OCI-LY3 (cell line): ENCODE data around the gene PXDN.

Source experiments
- H2AFZ ChIP-seq: fragments of 200-600, 300-600 bp; shearing (Covaris generic); 2 replicates; pipeline ENCODE4 v1.6.0; 2014; ENCODE audit warnings: antibody characterized with exemption, low read depth, low read length
- H3K27ac ChIP-seq: fragments of 200-600, 300-600 bp; sonication (generic); 2 replicates; pipeline ENCODE4 v1.5.1; 2014; ENCODE audit warnings: mild to moderate bottlenecking, low read length, moderate library complexity, mixed read lengths
- H3K27me3 ChIP-seq: fragments of 200-600, 300-600 bp; sonication (generic); 2 replicates; pipeline ENCODE4 v1.6.1; 2014; ENCODE audit warnings: low read depth, low read length, mixed read lengths
- H3K36me3 ChIP-seq: fragments of 200-600, 300-600 bp; sonication (generic); replicated peaks from 2 replicates; pipeline ENCODE3; 2014; ENCODE audit warnings: low read depth, low read length, mixed read lengths
- H3K4me1 ChIP-seq: fragments of 300-600, 200-600 bp; sonication (generic); 2 replicates; pipeline ENCODE4 v1.6.1; 2014; ENCODE audit warnings: low read length, mixed read lengths
- H3K4me2 ChIP-seq: fragments of 200-600, 300-600 bp; sonication (generic); 2 replicates; pipeline ENCODE4 v1.6.1; 2014; ENCODE audit warnings: low read length, mixed read lengths
- H3K4me3 ChIP-seq: fragments of 300-600, 200-600 bp; sonication (generic); 2 replicates; pipeline ENCODE4 v1.5.1; 2014; ENCODE audit warnings: antibody characterized with exemption, mild to moderate bottlenecking, low read length, moderate library complexity
- H3K79me2 ChIP-seq: fragments of 300-600, 200-600 bp; shearing (Covaris generic); 2 replicates; pipeline ENCODE4 v1.6.1; 2014; ENCODE audit warnings: mild to moderate bottlenecking, low read length, mixed read lengths
- H3K9ac ChIP-seq: fragments of 300-600, 200-600 bp; shearing (Covaris generic); 2 replicates; pipeline ENCODE4 v1.6.0; 2014; ENCODE audit warnings: mild to moderate bottlenecking, low read length, moderate library complexity
- H3K9me3 ChIP-seq: fragments of 200-600, 300-600 bp; shearing (Covaris generic); 2 replicates; pipeline ENCODE4 v1.6.1; 2014; ENCODE audit warnings: low read length, mixed read lengths; ENCODE audit not compliant: insufficient read depth
- H4K20me1 ChIP-seq: fragments of 200-600, 300-600 bp; sonication (generic); 2 replicates; pipeline ENCODE4 v1.6.1; 2016; ENCODE audit warnings: low read length, mixed read lengths; ENCODE audit not compliant: insufficient read depth
- EZH2phosphoT487 ChIP-seq: fragments of 200-600 bp; shearing (Covaris generic); IDR thresholded peaks from 2 replicates; pipeline ENCODE4 v1.6.1; 2018; ENCODE audit warnings: antibody characterized with exemption, mixed run types, low read depth
- TF ChIP-seq, protein P1 (sequence below): fragments of 200-600, 300-600 bp; sonication (generic); IDR thresholded peaks from 2 replicates; pipeline ENCODE4 v1.5.1; 2014; ENCODE audit warnings: antibody characterized with exemption, low read length, low read depth

PXDN gene

DNA sequence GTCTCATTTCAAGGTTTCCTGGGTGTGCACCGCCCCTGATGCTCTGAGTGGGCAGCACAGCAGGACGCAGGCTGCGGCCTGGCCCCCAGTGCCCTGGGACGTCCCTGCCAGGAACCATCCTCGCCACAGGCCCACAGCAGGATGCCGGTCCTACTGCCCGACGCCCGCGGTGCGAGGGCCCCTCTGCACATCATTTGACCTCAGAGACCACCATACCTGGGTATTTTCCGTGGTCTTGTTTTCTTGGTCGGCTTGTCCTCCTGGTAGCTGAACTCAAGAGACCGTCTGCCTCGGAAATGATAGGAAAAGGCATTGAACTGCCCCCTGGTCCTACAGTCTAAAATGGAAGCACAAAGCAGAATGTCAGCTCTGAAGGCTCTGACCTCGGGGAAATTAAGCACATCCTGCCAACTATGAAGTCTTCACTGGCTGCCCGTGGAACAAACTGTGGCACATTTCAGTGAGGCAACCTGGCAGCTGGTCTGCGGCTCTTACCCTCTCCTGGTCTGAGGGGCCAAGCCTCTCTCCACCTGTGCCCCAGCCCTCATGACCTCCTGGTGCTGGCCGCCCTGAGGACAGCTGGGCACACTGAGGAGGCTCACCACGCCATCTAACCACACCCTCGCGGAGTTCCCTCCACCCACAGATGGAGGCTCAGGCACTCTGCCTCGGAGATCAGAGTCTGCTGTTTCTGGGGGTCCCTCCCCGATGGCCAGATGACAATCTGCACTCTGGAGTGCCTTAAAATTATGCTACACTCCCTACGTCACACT, 105.0 kb downstream of the PXDN start:
- Histone ChIP-seq H3K4me1 (no peaks in the 10 kb centered on the region), H3K9ac (no peak overlapping the region), H3K79me2 (peaks cover 10% of the 10 kb centered on the region; the same call in 1 of the 2 replicates), H3K4me3 (no peak overlapping the region), H2AFZ (no peak overlapping the region), H3K4me2 (no peak overlapping the region), H3K27ac (no peak overlapping the region), H3K9me3 (no peaks in the 10 kb centered on the region), H3K27me3 (no peaks in the 10 kb centered on the region), H3K36me3 (peaks cover 77% of the 10 kb centered on the region), H4K20me1 (peaks cover 13% of the 10 kb centered on the region; the same call in 1 of the 2 replicates)
- TF ChIP-seq, protein P1, sequence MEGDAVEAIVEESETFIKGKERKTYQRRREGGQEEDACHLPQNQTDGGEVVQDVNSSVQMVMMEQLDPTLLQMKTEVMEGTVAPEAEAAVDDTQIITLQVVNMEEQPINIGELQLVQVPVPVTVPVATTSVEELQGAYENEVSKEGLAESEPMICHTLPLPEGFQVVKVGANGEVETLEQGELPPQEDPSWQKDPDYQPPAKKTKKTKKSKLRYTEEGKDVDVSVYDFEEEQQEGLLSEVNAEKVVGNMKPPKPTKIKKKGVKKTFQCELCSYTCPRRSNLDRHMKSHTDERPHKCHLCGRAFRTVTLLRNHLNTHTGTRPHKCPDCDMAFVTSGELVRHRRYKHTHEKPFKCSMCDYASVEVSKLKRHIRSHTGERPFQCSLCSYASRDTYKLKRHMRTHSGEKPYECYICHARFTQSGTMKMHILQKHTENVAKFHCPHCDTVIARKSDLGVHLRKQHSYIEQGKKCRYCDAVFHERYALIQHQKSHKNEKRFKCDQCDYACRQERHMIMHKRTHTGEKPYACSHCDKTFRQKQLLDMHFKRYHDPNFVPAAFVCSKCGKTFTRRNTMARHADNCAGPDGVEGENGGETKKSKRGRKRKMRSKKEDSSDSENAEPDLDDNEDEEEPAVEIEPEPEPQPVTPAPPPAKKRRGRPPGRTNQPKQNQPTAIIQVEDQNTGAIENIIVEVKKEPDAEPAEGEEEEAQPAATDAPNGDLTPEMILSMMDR = no peak
- no peak for TF ChIP-seq EZH2phosphoT487

DNA sequence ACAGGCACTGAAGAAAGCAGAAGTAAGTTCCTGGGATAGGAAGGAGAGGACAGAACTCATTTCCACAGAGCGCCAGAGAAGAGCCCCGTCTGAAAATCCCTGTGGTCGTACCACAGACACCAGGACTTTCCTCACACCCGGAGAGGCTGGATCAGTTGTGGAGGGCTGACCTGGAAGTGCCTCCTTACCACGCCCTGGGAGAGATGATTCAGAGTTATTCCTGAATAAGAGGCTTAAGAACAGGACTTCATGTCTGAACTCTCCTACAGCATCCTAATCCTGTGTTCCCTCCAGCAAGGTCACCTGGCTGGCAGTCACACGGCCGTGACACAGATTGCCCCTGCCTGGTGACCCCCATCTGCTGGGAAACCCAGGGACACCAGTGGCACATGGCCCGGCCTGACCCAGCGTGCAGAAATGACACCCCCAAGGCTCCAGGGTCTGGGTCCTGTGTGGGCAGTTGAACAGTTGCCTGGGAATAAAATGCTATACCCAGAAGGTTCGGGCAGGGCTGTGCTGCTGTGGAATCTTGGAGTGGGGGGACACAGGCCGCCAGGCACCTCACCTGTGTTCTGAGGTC, 105.9 kb downstream of the PXDN start:
- no peak overlapping the region for H3K9ac ChIP-seq
- H3K27me3 ChIP-seq = no peaks in the 10 kb centered on the region
- H3K79me2 ChIP-seq = peaks cover 10% of the 10 kb centered on the region; the same call in 1 of the 2 replicates
- H3K4me3 ChIP-seq = no peak overlapping the region
- H3K4me2 ChIP-seq = no peak overlapping the region
- H3K4me1 ChIP-seq = no peaks in the 10 kb centered on the region
- TF ChIP-seq, protein P1 = no peak
- no peak for TF ChIP-seq EZH2phosphoT487
- no peak overlapping the region for H3K27ac ChIP-seq
- H2AFZ ChIP-seq = no peak overlapping the region
- H3K36me3 ChIP-seq = peaks cover 81% of the 10 kb centered on the region
- H4K20me1 ChIP-seq = peaks cover 12% of the 10 kb centered on the region; the same call in 1 of the 2 replicates
- H3K9me3 ChIP-seq = no peaks in the 10 kb centered on the region

DNA sequence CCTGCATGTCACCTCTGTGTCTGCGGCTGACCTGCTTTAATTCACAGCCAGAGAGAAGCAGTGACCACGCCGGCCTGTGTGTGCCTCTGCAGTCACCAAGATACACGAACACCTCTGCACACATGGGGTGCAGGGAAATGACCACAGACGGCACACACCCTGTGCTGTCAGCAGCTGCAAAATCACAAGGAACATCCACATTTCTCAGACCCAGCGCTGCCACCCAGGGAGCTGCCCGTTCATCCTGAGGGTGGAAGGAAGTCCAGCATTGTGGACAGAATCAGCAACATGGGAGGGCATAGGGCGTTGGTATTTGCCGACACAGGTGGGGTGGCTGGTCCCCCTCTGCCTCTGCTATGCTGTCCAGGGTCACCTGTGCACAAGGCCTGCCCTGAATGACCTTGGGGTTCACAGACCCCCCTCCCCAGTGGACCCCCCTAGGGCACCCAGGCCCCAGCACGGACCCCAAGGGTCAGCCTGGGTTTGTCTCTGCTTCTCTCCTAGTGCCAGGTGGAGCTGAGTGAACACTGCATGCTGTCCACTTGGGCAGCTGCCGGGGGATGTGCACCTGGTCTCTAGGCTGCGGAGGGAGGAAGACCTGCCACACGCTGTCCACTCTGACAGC, 107.4 kb downstream of the PXDN start:
- no peak overlapping the region for H3K27ac ChIP-seq
- H2AFZ ChIP-seq = no peak overlapping the region
- TF ChIP-seq EZH2phosphoT487 = no peak
- TF ChIP-seq, protein P1 = no peak
- no peaks in the 10 kb centered on the region for H3K27me3 ChIP-seq
- no peak overlapping the region for H3K4me2 ChIP-seq
- no peak overlapping the region for H3K9ac ChIP-seq
- H3K79me2 ChIP-seq = no peaks in the 10 kb centered on the region
- H3K9me3 ChIP-seq = no peaks in the 10 kb centered on the region
- H4K20me1 ChIP-seq = peaks cover 6% of the 10 kb centered on the region; the same call in 1 of the 2 replicates
- H3K4me1 ChIP-seq = no peaks in the 10 kb centered on the region
- H3K4me3 ChIP-seq = no peak overlapping the region
- H3K36me3 ChIP-seq = peaks cover 81% of the 10 kb centered on the region

DNA sequence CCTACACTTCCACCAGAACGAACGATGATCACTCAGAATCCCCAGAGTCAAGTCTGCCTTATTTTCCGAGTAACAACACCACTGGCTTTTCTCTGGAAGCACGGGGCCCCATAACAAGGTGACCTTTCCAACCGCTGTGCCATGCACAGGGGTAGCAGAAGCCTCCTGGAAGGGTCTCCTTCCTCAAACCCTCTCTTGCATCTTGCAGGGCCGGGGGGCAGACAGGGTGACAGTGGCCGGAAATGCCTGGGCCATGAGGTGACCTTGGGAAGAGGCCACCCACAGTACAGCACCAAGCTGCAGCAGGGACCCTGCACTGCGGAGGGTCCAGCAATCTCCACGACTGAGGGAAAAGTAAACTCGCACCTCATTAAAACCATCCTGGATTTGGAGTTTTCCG, 108.5 kb downstream of the PXDN start:
- no peak overlapping the region for H3K27ac ChIP-seq
- H3K9ac ChIP-seq = no peak overlapping the region
- no peak overlapping the region for H3K4me3 ChIP-seq
- no peak for TF ChIP-seq EZH2phosphoT487
- TF ChIP-seq, protein P1 = no peak
- no peaks in the 10 kb centered on the region for H3K27me3 ChIP-seq
- no peaks in the 10 kb centered on the region; the same call in 1 of the 2 replicates for H4K20me1 ChIP-seq
- no peaks in the 10 kb centered on the region for H3K79me2 ChIP-seq
- no peak overlapping the region for H2AFZ ChIP-seq
- no peaks in the 10 kb centered on the region for H3K9me3 ChIP-seq
- H3K4me2 ChIP-seq = no peak overlapping the region
- peaks cover 84% of the 10 kb centered on the region for H3K36me3 ChIP-seq
- no peaks in the 10 kb centered on the region for H3K4me1 ChIP-seq
